Body of pancreas (tissue), 4 donors: ENCODE data around the gene TMEM117. TPM values are rescaled to one million over a fixed set of nuclear protein-coding genes. Genes with fewer than 3 reads are reported as not detected.

Source experiments
- ATAC-seq: fragments of 150-250 bp; one replicate; pipeline ENCODE4 v1.9.1; 2016
- DNase-seq, 4 donors: peaks; one replicate each; pipeline ENCODE4 v3.0.0-alpha.2; 2019
- H3K27ac ChIP-seq, 4 donors: fragments of 200-600 bp; sonication (generic); 1 replicate in 3 of 4; 2 replicates in 1 of 4; pipeline versions ENCODE4 v1.5.1 to v1.6.1; 2016 to 2019; ENCODE audit warnings: mild to moderate bottlenecking in 1 of 4, mixed read lengths in 1 of 4, moderate library complexity in 1 of 4
- H3K27me3 ChIP-seq, 2 donors: fragments of 200-600 bp; sonication (generic); one replicate each; pipeline ENCODE4 v1.6.0; 2016; ENCODE audit warnings: mild to moderate bottlenecking in 1 of 2
- H3K36me3 ChIP-seq, 2 donors: fragments of 200-600 bp; sonication (generic); replicated peaks in 1 of 2; 2 replicates each; pipeline ENCODE4 v1.5.1; 2016; ENCODE audit warnings: low read depth in 2 of 2; ENCODE audit not compliant: insufficient read depth in 1 of 2
- H3K4me1 ChIP-seq: fragments of 200-600 bp; sonication (generic); one replicate; pipeline ENCODE4 v1.6.0; 2016
- H3K4me3 ChIP-seq, 2 donors: fragments of 200-600 bp; sonication (generic); 1 replicate in 1 of 2; 2 replicates in 1 of 2; pipeline ENCODE4 v1.5.1; 2016 to 2019
- H3K9me3 ChIP-seq, 3 donors: fragments of 200-600 bp; sonication (generic); 1 replicate in 2 of 3; 2 replicates in 1 of 3; pipeline ENCODE4 v1.5.1; 2016
- CTCF ChIP-seq, 7 experiments: fragments of 450-650 bp in 4 of 7; fragments of 200-600 bp in 3 of 7; sonication (generic) in 3 of 7; IDR thresholded peaks; one replicate each; pipeline ENCODE4 v1.5.1; 2016 to 2019; ENCODE audit warnings: antibody characterized with exemption in 7 of 7
- POLR2A ChIP-seq, 3 donors: fragments of 450-650 bp; IDR thresholded peaks; one replicate each; pipeline ENCODE4 v1.6.1; 2016; ENCODE audit warnings: antibody characterized with exemption in 3 of 3, mild to moderate bottlenecking in 2 of 3
- WGBS, 2 donors: methylation state at CpG; one replicate each; pipeline ENCODE4 v1.1.5; 2017; 5-methylcytosine and 5-hydroxymethylcytosine counted together
- intact Hi-C: fragments of 100-400 bp; cut with DNase I; formaldehyde crosslinking; loops from one replicate; pipeline ENCODE4 v1.15.1; 2023
- total RNA-seq, 2 donors: library from RNA; depleted of rRNA; stranded (reverse); fragments of >200 nt; gene quantifications; one replicate each; pipeline ENCODE4 v1.1.0, GENCODE V29; 2016

TMEM117 gene
- total RNA-seq, 2 donors from 2014 or later: 19.2 to 23.4 TPM

- no peaks in the 10 kb centered on the region for H3K4me1 ChIP-seq
- no peaks in the 10 kb centered on the region for H3K9me3 ChIP-seq
- H3K27ac ChIP-seq: no peak overlapping the region
- intact Hi-C loops: no loop called here
- H3K4me3 ChIP-seq: no peak overlapping the region
- no peaks in the 10 kb centered on the region for H3K27me3 ChIP-seq
- DNase-seq: no peak
- H3K36me3 ChIP-seq: no peaks in the 10 kb centered on the region
- ATAC-seq: no peak
- 97 to 100% methylated on average over 1 of the region's 1 CpG for WGBS, 2 donors
- TF ChIP-seq CTCF (IDR thresholded peaks at IDR 0.05) (no peak), POLR2A (IDR thresholded peaks at IDR 0.05) (no peak)
Measured at GRCh38 chr12:44088647-44089046, 252.8 kb downstream of the TMEM117 start.

DNA sequence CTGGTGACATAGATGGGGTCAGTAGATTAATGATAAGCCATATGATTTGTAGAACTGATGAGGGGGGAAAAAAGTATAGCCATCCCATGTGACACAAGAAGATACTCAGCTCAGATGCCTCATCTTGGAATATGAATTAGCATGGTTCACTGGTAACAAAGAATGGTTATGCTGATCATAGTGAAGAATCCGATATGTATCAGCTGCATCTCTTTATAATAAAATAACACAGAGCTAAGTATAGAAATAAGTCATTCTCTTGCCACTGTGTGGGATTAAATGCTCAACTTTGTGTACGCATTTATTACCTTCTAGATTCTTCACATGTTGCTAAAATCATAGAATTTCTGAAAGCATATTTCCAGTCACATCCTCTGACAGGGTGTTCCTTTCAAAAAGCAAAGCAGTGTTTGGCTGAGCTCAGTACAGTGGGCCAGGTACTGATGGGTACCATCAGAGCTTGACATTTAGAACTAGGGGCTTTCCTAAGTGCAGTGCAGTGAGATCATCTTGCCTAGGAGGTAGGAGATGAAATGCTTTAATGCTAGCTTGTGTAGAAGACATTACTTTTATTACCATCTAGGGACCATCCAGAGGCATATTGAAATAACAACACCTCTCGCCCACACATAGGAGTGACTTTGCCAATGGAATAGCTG, 256.2 kb downstream of the TMEM117 start:
- WGBS, 2 donors: 89 to 96% methylated on average over 3 of the region's 3 CpGs
- no peak for ATAC-seq
- H3K36me3 ChIP-seq: no peaks in the 10 kb centered on the region
- intact Hi-C loops: no loop called here
- TF ChIP-seq POLR2A (IDR thresholded peaks at IDR 0.05) (no peak), CTCF (IDR thresholded peaks at IDR 0.05) (no peak)
- H3K27me3 ChIP-seq: no peaks in the 10 kb centered on the region
- H3K27ac ChIP-seq: no peak overlapping the region
- no peak for DNase-seq
- no peak overlapping the region for H3K4me3 ChIP-seq
- no peaks in the 10 kb centered on the region for H3K4me1 ChIP-seq
- H3K9me3 ChIP-seq: no peaks in the 10 kb centered on the region

GRCh38 chr12:44098786-44099185, 262.9 kb downstream of the TMEM117 start:
- 45 to 48% methylated on average over 1 of the region's 1 CpG for WGBS, 2 donors
- Histone ChIP-seq H3K4me1 (no peaks in the 10 kb centered on the region), H3K9me3 (no peaks in the 10 kb centered on the region), H3K4me3 (no peak overlapping the region), H3K36me3 (no peaks in the 10 kb centered on the region), H3K27ac (no peak overlapping the region), H3K27me3 (no peaks in the 10 kb centered on the region)
- no peak for TF ChIP-seq CTCF (IDR thresholded peaks at IDR 0.05)
- TF ChIP-seq POLR2A (IDR thresholded peaks at IDR 0.05): no peak
- no peak for ATAC-seq
- intact Hi-C loops: no loop called here
- DNase-seq: no peak

- TF ChIP-seq CTCF (IDR thresholded peaks at IDR 0.05) (no peak), POLR2A (IDR thresholded peaks at IDR 0.05) (no peak)
- no peak for ATAC-seq
- H3K4me3 ChIP-seq: no peak overlapping the region
- no peaks in the 10 kb centered on the region for H3K4me1 ChIP-seq
- no peak overlapping the region for H3K27ac ChIP-seq
- intact Hi-C loops: no loop called here
- H3K27me3 ChIP-seq: no peaks in the 10 kb centered on the region
- 83 to 88% methylated on average over 1 of the region's 1 CpG for WGBS, 2 donors
- H3K9me3 ChIP-seq: no peaks in the 10 kb centered on the region
- no peak for DNase-seq
- no peaks in the 10 kb centered on the region for H3K36me3 ChIP-seq
Measured at GRCh38 chr12:44099486-44099885, 263.6 kb downstream of the TMEM117 start.

- Histone ChIP-seq H3K4me3 (no peak overlapping the region), H3K27ac (no peak overlapping the region), H3K27me3 (no peaks in the 10 kb centered on the region), H3K9me3 (no peaks in the 10 kb centered on the region), H3K4me1 (no peaks in the 10 kb centered on the region), H3K36me3 (no peaks in the 10 kb centered on the region)
- intact Hi-C loops: no loop called here
- 91 to 98% methylated on average over 2 of the region's 2 CpGs for WGBS, 2 donors
- ATAC-seq (no peak), DNase-seq (no peak)
- no peak for TF ChIP-seq POLR2A (IDR thresholded peaks at IDR 0.05)
- TF ChIP-seq CTCF (IDR thresholded peaks at IDR 0.05): no peak
Measured at GRCh38 chr12:44100264-44100663, 264.4 kb downstream of the TMEM117 start.
